MM.1S (cell line): ENCODE measurements around the gene TDRD1.
"Not testable (repeated sequence)": the region's sequence is repeated elsewhere in the genome, so short reads cannot be mapped to it uniquely, and the experiment has no call there.

Experiments used
- DNase-seq: peaks from one replicate; pipeline ENCODE4 v3.0.0-alpha.2; 2015
- H2AFZ ChIP-seq: fragments of 300-600 bp; sonication (generic); 2 replicates; pipeline ENCODE4 v1.6.0; 2016; ENCODE audit warnings: antibody characterized with exemption, low read length
- H3F3A ChIP-seq: fragments of 300-600 bp; sonication (generic); 2 replicates; pipeline ENCODE4 v1.6.1; 2016; ENCODE audit warnings: mild to moderate bottlenecking, antibody characterized with exemption, low read length, moderate library complexity, mixed read lengths; ENCODE audit not compliant: insufficient read depth
- H3K27ac ChIP-seq: fragments of 300-600 bp; sonication (generic); 2 replicates; pipeline ENCODE4 v1.5.1; 2016; ENCODE audit warnings: mild to moderate bottlenecking, low read length
- H3K27me3 ChIP-seq: fragments of 300-600 bp; sonication (generic); replicated peaks from 2 replicates; pipeline ENCODE4 v1.6.0; 2016; ENCODE audit warnings: low read length; ENCODE audit not compliant: insufficient read depth
- H3K36me3 ChIP-seq: fragments of 300-600 bp; sonication (generic); replicated peaks from 2 replicates; pipeline ENCODE4 v1.6.1; 2016; ENCODE audit warnings: mild to moderate bottlenecking, low read length, mixed read lengths; ENCODE audit not compliant: insufficient read depth
- H3K4me1 ChIP-seq: fragments of 300-600 bp; sonication (generic); 2 replicates; pipeline ENCODE4 v1.6.1; 2016; ENCODE audit warnings: low read length, mixed read lengths
- H3K4me2 ChIP-seq: fragments of 300-600 bp; sonication (generic); 2 replicates; pipeline ENCODE4 v1.6.0; 2016; ENCODE audit warnings: low read depth, low read length
- H3K4me3 ChIP-seq: fragments of 300-600 bp; sonication (generic); 2 replicates; pipeline ENCODE4 v1.5.1; 2016; ENCODE audit warnings: low read length, mixed read lengths
- H3K79me2 ChIP-seq: fragments of 300-600 bp; sonication (generic); 2 replicates; pipeline ENCODE4 v1.6.1; 2016; ENCODE audit warnings: mixed run types, low read length, mixed read lengths
- H3K9ac ChIP-seq: fragments of 300-600 bp; sonication (generic); 2 replicates; pipeline ENCODE4 v1.6.1; 2016; ENCODE audit warnings: low read length, mixed read lengths
- H3K9me2 ChIP-seq: fragments of 300-600 bp; sonication (generic); replicated peaks from 2 replicates; pipeline ENCODE4 v1.6.1; 2016; ENCODE audit warnings: mild to moderate bottlenecking, low read length, mixed read lengths; ENCODE audit not compliant: insufficient read depth
- H3K9me3 ChIP-seq: fragments of 300-600 bp; sonication (generic); replicated peaks from 2 replicates; pipeline ENCODE4 v1.6.1; 2016; ENCODE audit warnings: mild to moderate bottlenecking, low read length, mixed read lengths; ENCODE audit not compliant: insufficient read depth
- H4K20me1 ChIP-seq: fragments of 300-600 bp; sonication (generic); 2 replicates; pipeline ENCODE4 v1.6.1; 2016; ENCODE audit warnings: mild to moderate bottlenecking, low read length, moderate library complexity, mixed read lengths; ENCODE audit not compliant: insufficient read depth
- EZH2 ChIP-seq: fragments of 300-600 bp; sonication (generic); optimal IDR thresholded peaks from 2 replicates; pipeline ENCODE3; 2017; ENCODE audit warnings: low read depth, mild to moderate bottlenecking, antibody characterized with exemption, low read length, mixed read lengths
- EZH2phosphoT487 ChIP-seq: fragments of 300-600 bp; sonication (generic); IDR thresholded peaks from 2 replicates; pipeline ENCODE4 v1.6.1; 2018; ENCODE audit warnings: antibody characterized with exemption, low read length
- TF ChIP-seq, protein P1 (sequence below): fragments of 300-600 bp; sonication (generic); IDR thresholded peaks from 2 replicates; pipeline ENCODE4 v1.5.1; 2016; ENCODE audit warnings: antibody characterized with exemption, low read length, mixed read lengths

The TDRD1 gene

DNA sequence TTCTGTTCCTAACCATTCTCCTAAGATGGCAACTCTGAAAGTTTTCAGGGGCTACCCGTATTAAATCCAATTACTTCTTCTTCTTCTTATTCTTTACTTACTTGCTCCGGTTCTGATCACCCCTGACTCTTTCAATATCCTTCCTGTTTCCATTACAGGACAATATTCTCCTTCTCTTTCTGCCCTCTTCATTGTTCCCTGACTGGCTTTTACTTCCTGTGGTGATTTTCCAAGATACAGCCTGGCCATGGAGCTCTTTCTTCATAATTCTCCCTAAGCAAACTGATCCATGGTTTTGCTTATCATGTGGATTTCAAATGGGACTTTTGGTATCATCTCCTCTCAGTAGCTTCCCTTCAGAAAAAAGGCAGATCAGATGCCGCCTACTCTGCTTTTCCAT is 40.6 kb upstream of the TDRD1 start:
- Histone ChIP-seq H3K27me3 (no peaks in the 10 kb centered on the region), H2AFZ (no peak overlapping the region), H3K79me2 (no peaks in the 10 kb centered on the region), H3K36me3 (peaks cover 5% of the 10 kb centered on the region), H4K20me1 (no peaks in the 10 kb centered on the region), H3K4me1 (no peaks in the 10 kb centered on the region), H3K4me3 (no peak overlapping the region), H3K27ac (no peak overlapping the region), H3K9me2 (no peaks in the 10 kb centered on the region), H3F3A (no peaks in the 10 kb centered on the region), H3K4me2 (no peak overlapping the region), H3K9me3 (no peaks in the 10 kb centered on the region), H3K9ac (no peak overlapping the region)
- DNase-seq = no peak
- TF ChIP-seq EZH2 = no peak
- TF ChIP-seq EZH2phosphoT487 = no peak
- TF ChIP-seq, protein P1, sequence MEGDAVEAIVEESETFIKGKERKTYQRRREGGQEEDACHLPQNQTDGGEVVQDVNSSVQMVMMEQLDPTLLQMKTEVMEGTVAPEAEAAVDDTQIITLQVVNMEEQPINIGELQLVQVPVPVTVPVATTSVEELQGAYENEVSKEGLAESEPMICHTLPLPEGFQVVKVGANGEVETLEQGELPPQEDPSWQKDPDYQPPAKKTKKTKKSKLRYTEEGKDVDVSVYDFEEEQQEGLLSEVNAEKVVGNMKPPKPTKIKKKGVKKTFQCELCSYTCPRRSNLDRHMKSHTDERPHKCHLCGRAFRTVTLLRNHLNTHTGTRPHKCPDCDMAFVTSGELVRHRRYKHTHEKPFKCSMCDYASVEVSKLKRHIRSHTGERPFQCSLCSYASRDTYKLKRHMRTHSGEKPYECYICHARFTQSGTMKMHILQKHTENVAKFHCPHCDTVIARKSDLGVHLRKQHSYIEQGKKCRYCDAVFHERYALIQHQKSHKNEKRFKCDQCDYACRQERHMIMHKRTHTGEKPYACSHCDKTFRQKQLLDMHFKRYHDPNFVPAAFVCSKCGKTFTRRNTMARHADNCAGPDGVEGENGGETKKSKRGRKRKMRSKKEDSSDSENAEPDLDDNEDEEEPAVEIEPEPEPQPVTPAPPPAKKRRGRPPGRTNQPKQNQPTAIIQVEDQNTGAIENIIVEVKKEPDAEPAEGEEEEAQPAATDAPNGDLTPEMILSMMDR = no peak

DNA sequence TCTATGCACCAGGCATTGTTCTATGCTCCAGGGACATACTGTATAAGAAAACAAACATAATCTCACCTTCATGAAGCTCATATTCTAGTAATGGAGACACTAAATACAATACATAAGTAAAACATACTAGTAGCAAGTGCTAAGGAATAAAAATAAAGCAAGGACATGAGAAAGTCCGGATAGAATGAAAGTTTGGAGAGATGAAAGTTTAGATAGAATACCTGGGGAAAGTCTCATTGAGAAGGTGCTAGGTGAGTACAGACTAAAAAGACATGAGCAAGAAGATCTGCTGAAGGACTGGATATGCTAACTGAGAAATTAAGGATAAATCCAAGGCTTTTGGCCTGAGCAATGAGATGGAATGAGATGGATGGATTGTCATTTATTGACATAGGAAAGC is 39.1 kb upstream of the TDRD1 start:
- no peaks in the 10 kb centered on the region for H3F3A ChIP-seq
- peaks cover 5% of the 10 kb centered on the region for H3K36me3 ChIP-seq
- H3K9me2 ChIP-seq = no peaks in the 10 kb centered on the region
- no peak for DNase-seq
- no peak overlapping the region for H3K4me2 ChIP-seq
- H2AFZ ChIP-seq = no peak overlapping the region
- H3K27ac ChIP-seq = no peak overlapping the region
- no peaks in the 10 kb centered on the region for H3K79me2 ChIP-seq
- no peaks in the 10 kb centered on the region for H3K4me1 ChIP-seq
- no peak overlapping the region for H3K4me3 ChIP-seq
- no peak overlapping the region for H3K9ac ChIP-seq
- H3K27me3 ChIP-seq = no peaks in the 10 kb centered on the region
- no peaks in the 10 kb centered on the region for H4K20me1 ChIP-seq
- no peak for TF ChIP-seq EZH2
- TF ChIP-seq, protein P1 = no peak
- TF ChIP-seq EZH2phosphoT487 = no peak
- H3K9me3 ChIP-seq = no peaks in the 10 kb centered on the region

GRCh38 chr10:114140827-114141226 is 38.3 kb upstream of the TDRD1 start:
- not testable (repeated sequence) for H3K9me3 ChIP-seq, H3K9me2 ChIP-seq, H3K9ac ChIP-seq, H3F3A ChIP-seq, H3K4me1 ChIP-seq, H3K79me2 ChIP-seq, H3K27me3 ChIP-seq, H2AFZ ChIP-seq, H3K4me2 ChIP-seq, H3K36me3 ChIP-seq, DNase-seq, H4K20me1 ChIP-seq, H3K27ac ChIP-seq, H3K4me3 ChIP-seq

GRCh38 chr10:114142018-114142417 is 37.1 kb upstream of the TDRD1 start:
- no peaks in the 10 kb centered on the region for H3K4me1 ChIP-seq
- H3K27ac ChIP-seq = no peak overlapping the region
- H3K9me2 ChIP-seq = no peaks in the 10 kb centered on the region
- no peak overlapping the region for H3K9ac ChIP-seq
- H2AFZ ChIP-seq = no peak overlapping the region
- H3K4me2 ChIP-seq = no peak overlapping the region
- no peaks in the 10 kb centered on the region; the same call in 1 of the 2 replicates for H3K36me3 ChIP-seq
- no peaks in the 10 kb centered on the region for H3F3A ChIP-seq
- no peaks in the 10 kb centered on the region for H3K27me3 ChIP-seq
- no peaks in the 10 kb centered on the region for H3K79me2 ChIP-seq
- no peaks in the 10 kb centered on the region for H3K9me3 ChIP-seq
- TF ChIP-seq, protein P1 = no peak
- TF ChIP-seq EZH2phosphoT487 = no peak
- TF ChIP-seq EZH2 = no peak
- no peaks in the 10 kb centered on the region for H4K20me1 ChIP-seq
- DNase-seq = no peak
- no peak overlapping the region for H3K4me3 ChIP-seq
